K562 (cell line): Measurements from ENCODE around the gene SZT2. TPM values are rescaled to one million over a fixed set of nuclear protein-coding genes. Genes with fewer than 3 reads are reported as not detected.
A peak's percentile ranks its signal among the peaks of the same experiment; 100 is the strongest.

Source experiments
- BCOR ChIP-seq: fragments of 450-650 bp; IDR thresholded peaks from 2 replicates; pipeline ENCODE4 v1.6.1; 2016
- E4F1 ChIP-seq: fragments of 250-450 bp; sonication (Bioruptor Pico); IDR thresholded peaks from 2 replicates; pipeline ENCODE4 v1.5.0; 2021; ENCODE audit warnings: mild to moderate bottlenecking, borderline replicate concordance
- ESRRB ChIP-seq: fragments of 250-450 bp; sonication (Bioruptor Pico); IDR thresholded peaks from 2 replicates; pipeline ENCODE4 v1.5.0; 2020; ENCODE audit warnings: mild to moderate bottlenecking, moderate library complexity, borderline replicate concordance
- KLF6 ChIP-seq: fragments of 250-450 bp; sonication (Bioruptor Pico); IDR thresholded peaks from 2 replicates; pipeline ENCODE4 v1.4.0; 2020; ENCODE audit warnings: mild to moderate bottlenecking, moderate library complexity, borderline replicate concordance
- L3MBTL2 ChIP-seq: fragments of 450-650 bp; IDR thresholded peaks from 2 replicates; pipeline ENCODE4 v1.6.1; 2016; ENCODE audit warnings: mild to moderate bottlenecking, moderate library complexity
- MCM3 ChIP-seq: fragments of 450-650 bp; IDR thresholded peaks from 2 replicates; pipeline ENCODE4 v1.6.1; 2016
- SREBF1 ChIP-seq: fragments of 150-350 bp; IDR thresholded peaks from 2 replicates; pipeline ENCODE4 v1.6.1; 2014; ENCODE audit warnings: antibody characterized with exemption, low read depth, low read length, borderline replicate concordance
- SRSF7 ChIP-seq: fragments of 200-400 bp; formaldehyde crosslinking; optimal IDR thresholded peaks from 2 replicates; pipeline ENCODE3; 2017; ENCODE audit warnings: mild to moderate bottlenecking, low read depth, low read length
- TAF1 ChIP-seq: IDR thresholded peaks from 2 replicates; pipeline ENCODE4 v1.6.1; 2011; ENCODE audit warnings: mild to moderate bottlenecking, low read length, moderate library complexity; ENCODE audit not compliant: insufficient read depth, control insufficient read depth, severe bottlenecking; ENCODE audit errors: extremely low read depth
- XRCC4 ChIP-seq: IDR thresholded peaks from one replicate; pipeline ENCODE4 v1.6.1; 2011; ENCODE audit not compliant: insufficient read depth, insufficient read length; ENCODE audit errors: extremely low read depth
- ZBTB40 ChIP-seq, 2 experiments: fragments of 450-650 bp in 1 of 2; sonication (generic) in 1 of 2; formaldehyde crosslinking in 1 of 2; IDR thresholded peaks; 2 replicates each; pipeline versions ENCODE4 v1.7.1 to v1.9.0; 2016 to 2022; ENCODE audit warnings: inconsistent platforms in 1 of 2, mild to moderate bottlenecking in 1 of 2, missing genetic modification reagents in 1 of 2
- ZNF121 ChIP-seq: sonication (generic); formaldehyde crosslinking; conservative IDR thresholded peaks from 2 replicates; pipeline ENCODE4 v1.8.0; 2022; ENCODE audit warnings: missing genetic modification reagents
- ZNF253 ChIP-seq: fragments of 250-450 bp; sonication (Bioruptor Pico); conservative IDR thresholded peaks from 2 replicates; pipeline ENCODE4 v1.6.1; 2021; ENCODE audit warnings: mild to moderate bottlenecking
- ZNF431 ChIP-seq: sonication (generic); formaldehyde crosslinking; IDR thresholded peaks from 2 replicates; pipeline ENCODE4 v1.8.0; 2022; ENCODE audit warnings: mild to moderate bottlenecking, missing genetic modification reagents
- ZSCAN32 ChIP-seq: fragments of 450-650 bp; formaldehyde crosslinking; IDR thresholded peaks from 2 replicates; pipeline ENCODE4 v1.4.0; 2020; ENCODE audit warnings: mild to moderate bottlenecking, moderate library complexity
- ZZZ3 ChIP-seq: fragments of 450-650 bp; IDR thresholded peaks from 2 replicates; pipeline ENCODE4 v1.6.1; 2016; ENCODE audit warnings: antibody characterized with exemption, mild to moderate bottlenecking, moderate library complexity
- polyA plus RNA-seq, 8 experiments: library from polyadenylated mRNA; depleted of rRNA in 4 of 8; stranded (reverse) in 5 of 8; unstranded in 3 of 8; fragments of >200 nt; fragmentation: Nextera tagmentation in 2 of 8; fragmentation: Illumina TruSeq in 1 of 8; extraction: Ambion mirVana in 2 of 8; extraction: Trizol in 1 of 8; gene quantifications; 2 replicates each; pipeline versions ENCODE4 v1.2.1 to v1.2.3, GENCODE V29; 2011 to 2014; ENCODE audit warnings: inconsistent platforms in 1 of 8, missing spikeins in 1 of 8
- total RNA-seq, 7 experiments: library from RNA; depleted of rRNA in 6 of 7; stranded (reverse); fragments of >200 nt in 6 of 7; fragmentation: Illumina TruSeq in 2 of 7; extraction: Trizol in 2 of 7; gene quantifications; 2 replicates each; pipeline versions ENCODE4 v1.2.1 to v1.2.3, GENCODE V29; 2011 to 2021; ENCODE audit warnings: low replicate concordance in 1 of 7

SZT2 gene
- total and polyA plus RNA-seq, 9 of the 15 experiments (the other 6 are each of a cell fraction or from before 2014, with no cell fraction given): 0.88 to 31.0 (median 12.8) TPM

GRCh38 chr1:43405219-43405875 is 15.6 kb downstream of the SZT2 start (continued):
- no peak for TF ChIP-seq E4F1
- TF ChIP-seq L3MBTL2: peak; percentile 91
- peak; percentile 87 for TF ChIP-seq BCOR
- no peak for TF ChIP-seq MCM3
- TF ChIP-seq SREBF1: no peak
- TF ChIP-seq ZNF253 (CRISPR knock-in tag): no peak
- TF ChIP-seq KLF6 (CRISPR knock-in tag): no peak
- TF ChIP-seq ZZZ3: no peak
- TF ChIP-seq ZSCAN32: no peak
- no peak for TF ChIP-seq ZNF431 (CRISPR knock-in tag)
- no peak for TF ChIP-seq TAF1
- TF ChIP-seq ZBTB40 (IDR thresholded peaks at IDR 0.05): no peak
- TF ChIP-seq ZBTB40 (CRISPR knock-in tag; IDR thresholded peaks at IDR 0.05): no peak
- TF ChIP-seq XRCC4: no peak
- TF ChIP-seq ZNF121 (CRISPR knock-in tag): no peak
- no peak for TF ChIP-seq SRSF7
- TF ChIP-seq ESRRB (CRISPR knock-in tag): no peak
